Breast epithelium (tissue), 4 donors: ENCODE measurements around the gene PWWP2B. TPM values are rescaled to one million over a fixed set of nuclear protein-coding genes. Genes with fewer than 3 reads are reported as not detected.

Experiments
- DNase-seq, 2 donors: peaks; one replicate each; pipeline ENCODE4 v3.0.0-alpha.2; 2019; ENCODE audit warnings: low spot score in 2 of 2
- H3K27ac ChIP-seq, 2 donors: fragments of 200-600 bp; sonication (generic) in 1 of 2; one replicate each; pipeline ENCODE4 v1.5.1; 2016 to 2019; ENCODE audit warnings: mild to moderate bottlenecking in 1 of 2
- H3K27me3 ChIP-seq, 2 donors: fragments of 200-600 bp; sonication (generic) in 1 of 2; one replicate each; pipeline versions ENCODE4 v1.5.1 to v1.6.0; 2017 to 2019; ENCODE audit warnings: control low read depth in 1 of 2, mild to moderate bottlenecking in 1 of 2
- H3K36me3 ChIP-seq: fragments of 200-600 bp; one replicate; pipeline ENCODE4 v1.5.1; 2019
- H3K4me1 ChIP-seq, 2 donors: fragments of 200-600 bp; sonication (generic); one replicate each; pipeline ENCODE4 v1.5.1; 2016 to 2019; ENCODE audit warnings: control low read depth in 1 of 2
- H3K4me3 ChIP-seq, 3 donors: fragments of 200-600 bp; sonication (generic); 1 replicate in 2 of 3; 2 replicates in 1 of 3; pipeline ENCODE4 v1.5.1; 2016 to 2019; ENCODE audit warnings: mild to moderate bottlenecking in 3 of 3, moderate library complexity in 2 of 3
- H3K9me3 ChIP-seq, 2 donors: fragments of 200-600 bp; sonication (generic) in 1 of 2; one replicate each; pipeline ENCODE4 v1.5.1; 2016 to 2019; ENCODE audit warnings: control low read depth in 1 of 2
- CTCF ChIP-seq, 3 donors: fragments of 450-650 bp; IDR thresholded peaks; one replicate each; pipeline ENCODE4 v1.5.1; 2016 to 2017; ENCODE audit warnings: antibody characterized with exemption in 3 of 3, mild to moderate bottlenecking in 3 of 3, moderate library complexity in 3 of 3
- POLR2A ChIP-seq: fragments of 450-650 bp; IDR thresholded peaks from one replicate; pipeline ENCODE4 v1.6.1; 2016; ENCODE audit warnings: antibody characterized with exemption, mild to moderate bottlenecking, moderate library complexity
- POLR2AphosphoS5 ChIP-seq, 3 donors: sonication (generic); formaldehyde crosslinking; IDR thresholded peaks; one replicate each; pipeline ENCODE4 v1.6.1; 2017; ENCODE audit warnings: antibody characterized with exemption in 3 of 3
- intact Hi-C: fragments of 100-400 bp; cut with DNase I; formaldehyde crosslinking; loops from one replicate; pipeline ENCODE4 v1.15.1; 2023; ENCODE audit warnings: low total_unique reads
- total RNA-seq, 3 donors: library from RNA; depleted of rRNA; stranded (reverse); fragments of >200 nt; gene quantifications; one replicate each; pipeline ENCODE4 v1.1.0, GENCODE V29; 2016

The PWWP2B gene
- total RNA-seq, 3 donors from 2014 or later, result 10.7 to 15.5 (median 13.4) TPM

GRCh38 chr10:132410056-132410778, 13.2 kb downstream of the PWWP2B start:
- DNase-seq, result no peak
- no peak for TF ChIP-seq CTCF (IDR thresholded peaks at IDR 0.05)
- no peak for TF ChIP-seq POLR2A
- TF ChIP-seq POLR2AphosphoS5 (IDR thresholded peaks at IDR 0.05), result no peak
- Histone ChIP-seq H3K4me1 (peaks cover 2 to 43% of the 10 kb centered on the region in 2 donors), H3K27me3 (no peaks in the 10 kb centered on the region), H3K9me3 (no peaks in the 10 kb centered on the region), H3K4me3 (no peak overlapping the region), H3K36me3 (no peaks in the 10 kb centered on the region), H3K27ac (peak overlapping the region; percentile 94 to 97)
- intact Hi-C loops, result no loop called here

- H3K4me1 ChIP-seq, result peaks cover 2 to 43% of the 10 kb centered on the region in 2 donors
- H3K27me3 ChIP-seq, result no peaks in the 10 kb centered on the region
- peak overlapping the region in 1 of 3 donors; percentile 21 for H3K4me3 ChIP-seq
- H3K36me3 ChIP-seq, result no peaks in the 10 kb centered on the region
- intact Hi-C loops, result no loop called here
- peak overlapping the region; percentile 81 to 97 for H3K27ac ChIP-seq
- DNase-seq, result no peak
- H3K9me3 ChIP-seq, result no peaks in the 10 kb centered on the region
- no peak for TF ChIP-seq POLR2A
- TF ChIP-seq CTCF (IDR thresholded peaks at IDR 0.05), result no peak
- no peak for TF ChIP-seq POLR2AphosphoS5 (IDR thresholded peaks at IDR 0.05)
Observed at GRCh38 chr10:132410779-132411532, 14.0 kb downstream of the PWWP2B start.

- peaks cover 2 to 42% of the 10 kb centered on the region in 2 donors for H3K4me1 ChIP-seq
- no peaks in the 10 kb centered on the region for H3K36me3 ChIP-seq
- TF ChIP-seq POLR2AphosphoS5 (IDR thresholded peaks at IDR 0.05) (peak in 1 of 3 donors; percentile 47), POLR2A (no peak)
- H3K27ac ChIP-seq, result peak overlapping the region; percentile 81 to 97
- no peaks in the 10 kb centered on the region for H3K27me3 ChIP-seq
- H3K9me3 ChIP-seq, result no peaks in the 10 kb centered on the region
- DNase-seq, result no peak
- intact Hi-C loops, result no loop called here
- peak overlapping the region in 1 of 3 donors; percentile 21 for H3K4me3 ChIP-seq
Observed at GRCh38 chr10:132411561-132412253, 14.7 kb downstream of the PWWP2B start.

- peaks cover 2 to 34% of the 10 kb centered on the region in 2 donors for H3K4me1 ChIP-seq
- no peaks in the 10 kb centered on the region for H3K9me3 ChIP-seq
- H3K27me3 ChIP-seq, result no peaks in the 10 kb centered on the region
- no peaks in the 10 kb centered on the region for H3K36me3 ChIP-seq
- intact Hi-C loops, result no loop called here
- peak overlapping the region; percentile 81 to 97 for H3K27ac ChIP-seq
- DNase-seq, result peak in 1 of 2 donors; percentile 72
- H3K4me3 ChIP-seq, result no peak overlapping the region
- TF ChIP-seq POLR2AphosphoS5 (IDR thresholded peaks at IDR 0.05) (no peak), CTCF (IDR thresholded peaks at IDR 0.05) (no peak), POLR2A (no peak)
Observed at GRCh38 chr10:132412316-132413192, 15.6 kb downstream of the PWWP2B start.
